Suppressor macrophage treated with lipopolysaccharide for 1 hour (primary cell): ENCODE results near the gene FBXO15.
A peak's percentile ranks its signal among the peaks of the same experiment; 100 is the strongest.

Experiments used
- DNase-seq, 3 donors: peaks; one replicate each; pipeline ENCODE4 v3.0.0-alpha.2; 2020 to 2022

Gene FBXO15

GRCh38 chr18:74040459-74041332, 106.9 kb downstream of the FBXO15 start:
- DNase-seq: peak; percentile 47 to 80 (median 63)

- DNase-seq: no peak
Observed at GRCh38 chr18:74040008-74040407, 107.6 kb downstream of the FBXO15 start.

- no peak for DNase-seq
Observed at GRCh38 chr18:74029161-74029560, 118.5 kb downstream of the FBXO15 start.
